ENCODE measurements around the gene ATP8A2. TPM values are rescaled to one million over a fixed set of nuclear protein-coding genes. Genes with fewer than 3 reads are reported as not detected.

The ATP8A2 gene
- total and polyA plus RNA-seq, 12 donors, result under 0.01 to 0.18 (median 0.10) TPM; not detected in 3

DNA sequence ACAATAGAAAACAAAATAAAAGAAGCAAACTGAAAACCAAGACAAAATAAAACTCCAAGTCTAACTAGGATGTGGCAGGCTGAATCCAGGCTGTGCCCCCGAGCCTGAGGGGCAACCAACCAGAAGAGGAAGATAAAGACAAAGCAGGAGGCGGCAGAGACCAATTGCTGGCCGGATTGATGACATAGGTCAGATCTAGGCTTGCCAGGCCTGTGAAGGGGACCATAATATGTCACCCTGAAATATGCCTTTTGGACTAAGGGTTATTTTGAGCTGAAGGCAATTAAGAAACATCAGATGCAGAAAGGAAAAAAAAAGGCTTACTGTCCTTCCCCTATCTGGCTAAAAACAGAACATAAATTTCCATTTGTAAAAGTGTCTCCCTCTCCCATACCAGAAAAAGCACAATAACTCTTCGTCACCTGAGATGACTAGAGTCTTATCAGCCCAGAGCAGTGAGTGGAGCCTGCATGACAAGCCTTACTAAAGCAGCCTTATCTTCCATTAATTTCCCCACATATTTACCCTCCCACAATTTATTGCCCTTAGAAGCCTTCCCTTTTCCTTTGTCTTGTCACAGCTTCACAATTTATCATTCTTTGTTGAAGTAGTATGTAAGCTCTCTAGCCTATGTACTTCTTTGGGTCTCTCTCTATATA, 22.8 kb downstream of the ATP8A2 start:
- H3K27me3 ChIP-seq, result peaks cover 0 to 15% (median 4%) of the 10 kb centered on the region in 7 donors
- intact Hi-C loops (cut with DNase I), result no loop called here
- H3K36me3 ChIP-seq, result no peaks in the 10 kb centered on the region
- no peak overlapping the region for H3K4me3 ChIP-seq
- 62 to 65% methylated on average over 4 of the region's 4 CpGs for WGBS, 2 donors
- peaks cover 0 to 5% (median 0%) of the 10 kb centered on the region in 11 donors for H3K9me3 ChIP-seq
- ATAC-seq (no peak), DNase-seq (no peak)
- no peak overlapping the region for H3K27ac ChIP-seq
- H3K4me1 ChIP-seq, result no peaks in the 10 kb centered on the region
- TF ChIP-seq, protein P1, sequence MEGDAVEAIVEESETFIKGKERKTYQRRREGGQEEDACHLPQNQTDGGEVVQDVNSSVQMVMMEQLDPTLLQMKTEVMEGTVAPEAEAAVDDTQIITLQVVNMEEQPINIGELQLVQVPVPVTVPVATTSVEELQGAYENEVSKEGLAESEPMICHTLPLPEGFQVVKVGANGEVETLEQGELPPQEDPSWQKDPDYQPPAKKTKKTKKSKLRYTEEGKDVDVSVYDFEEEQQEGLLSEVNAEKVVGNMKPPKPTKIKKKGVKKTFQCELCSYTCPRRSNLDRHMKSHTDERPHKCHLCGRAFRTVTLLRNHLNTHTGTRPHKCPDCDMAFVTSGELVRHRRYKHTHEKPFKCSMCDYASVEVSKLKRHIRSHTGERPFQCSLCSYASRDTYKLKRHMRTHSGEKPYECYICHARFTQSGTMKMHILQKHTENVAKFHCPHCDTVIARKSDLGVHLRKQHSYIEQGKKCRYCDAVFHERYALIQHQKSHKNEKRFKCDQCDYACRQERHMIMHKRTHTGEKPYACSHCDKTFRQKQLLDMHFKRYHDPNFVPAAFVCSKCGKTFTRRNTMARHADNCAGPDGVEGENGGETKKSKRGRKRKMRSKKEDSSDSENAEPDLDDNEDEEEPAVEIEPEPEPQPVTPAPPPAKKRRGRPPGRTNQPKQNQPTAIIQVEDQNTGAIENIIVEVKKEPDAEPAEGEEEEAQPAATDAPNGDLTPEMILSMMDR (IDR thresholded peaks at IDR 0.05), result no peak

DNA sequence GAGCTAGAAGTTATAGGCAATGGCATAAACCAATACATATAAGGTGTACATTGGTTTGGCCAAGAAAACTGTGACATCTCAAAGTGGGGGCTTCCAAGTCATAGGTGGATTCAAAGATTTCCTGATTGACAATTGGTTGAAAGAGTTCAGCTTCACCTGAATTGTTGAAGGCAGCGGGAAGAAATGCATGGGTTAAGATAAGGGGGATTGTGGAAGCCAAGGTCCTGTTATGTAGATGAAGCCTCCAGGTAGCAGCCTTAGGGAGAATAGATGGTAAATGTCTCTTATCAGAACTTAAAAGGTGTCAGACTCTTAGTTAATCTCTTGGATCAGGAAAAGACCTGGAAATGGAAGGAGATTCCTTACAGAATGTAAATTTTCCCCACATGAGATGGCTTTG, 26.0 kb downstream of the ATP8A2 start:
- Histone ChIP-seq H3K4me3 (no peak overlapping the region), H3K27ac (no peak overlapping the region), H3K36me3 (no peaks in the 10 kb centered on the region), H3K9me3 (peaks cover 0 to 5% (median 0%) of the 10 kb centered on the region in 11 donors), H3K4me1 (no peaks in the 10 kb centered on the region), H3K27me3 (peaks cover 0 to 22% (median 0%) of the 10 kb centered on the region in 7 donors)
- WGBS, 2 donors, result 56 to 61% methylated on average over 1 of the region's 1 CpG
- intact Hi-C loops (cut with DNase I), result no loop called here
- ATAC-seq, result no peak
- DNase-seq, result no peak
- TF ChIP-seq, protein P1 (IDR thresholded peaks at IDR 0.05), result no peak

DNA sequence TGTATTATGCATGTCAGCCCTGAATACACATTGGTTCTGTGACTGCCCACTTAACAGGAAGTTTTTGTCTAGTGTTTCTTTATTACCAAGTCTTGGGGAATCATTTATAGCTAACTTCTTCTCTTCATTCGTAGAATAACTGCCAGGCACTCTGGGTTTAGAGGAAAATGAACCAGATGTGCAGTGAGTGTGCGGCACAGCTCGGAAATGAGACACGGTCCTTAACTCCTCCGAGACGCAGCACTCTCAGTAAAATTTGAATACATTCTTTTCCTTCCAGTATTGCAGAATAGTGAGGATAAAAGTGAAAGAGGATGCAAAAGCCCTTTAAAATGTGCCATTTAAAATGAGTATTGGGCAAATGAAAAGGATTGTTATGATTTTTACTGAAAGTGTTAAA, 29.2 kb downstream of the ATP8A2 start:
- peaks cover 0 to 42% (median 6%) of the 10 kb centered on the region in 7 donors for H3K27me3 ChIP-seq
- WGBS, 2 donors, result 61 to 70% methylated on average over 6 of the region's 6 CpGs
- no peak overlapping the region for H3K4me3 ChIP-seq
- no peak overlapping the region for H3K27ac ChIP-seq
- H3K36me3 ChIP-seq, result no peaks in the 10 kb centered on the region
- H3K4me1 ChIP-seq, result no peaks in the 10 kb centered on the region
- no peaks in the 10 kb centered on the region for H3K9me3 ChIP-seq
- TF ChIP-seq, protein P1 (IDR thresholded peaks at IDR 0.05), result no peak
- ATAC-seq (no peak), DNase-seq (no peak)
- intact Hi-C loops (cut with DNase I), result no loop called here

DNA sequence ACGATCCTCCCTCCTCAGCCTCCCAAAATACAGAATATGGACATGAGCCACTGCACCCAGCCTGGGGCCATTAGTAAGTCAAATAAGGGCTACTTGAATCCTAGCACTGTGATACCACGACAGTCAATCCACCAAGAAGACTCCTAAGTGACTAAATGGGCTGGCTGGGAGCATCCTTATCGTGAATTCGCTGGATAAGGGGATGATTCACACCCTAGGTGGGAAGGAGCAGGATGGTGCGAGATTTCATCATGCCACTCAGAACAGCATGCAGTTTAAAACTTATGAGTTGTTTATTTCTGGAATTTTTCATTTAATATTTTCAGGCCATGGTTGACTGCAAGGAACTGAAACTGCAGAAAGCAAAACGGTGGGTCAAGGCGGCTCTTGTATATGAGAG, 30.2 kb downstream of the ATP8A2 start:
- H3K27me3 ChIP-seq, result peaks cover 0 to 40% (median 6%) of the 10 kb centered on the region in 7 donors
- no peaks in the 10 kb centered on the region for H3K9me3 ChIP-seq
- intact Hi-C loops (cut with DNase I), result no loop called here
- ATAC-seq (no peak), DNase-seq (no peak)
- H3K36me3 ChIP-seq, result no peaks in the 10 kb centered on the region
- no peak overlapping the region for H3K27ac ChIP-seq
- no peaks in the 10 kb centered on the region for H3K4me1 ChIP-seq
- 74 to 75% methylated on average over 7 of the region's 7 CpGs for WGBS, 2 donors
- TF ChIP-seq, protein P1 (IDR thresholded peaks at IDR 0.05), result no peak
- H3K4me3 ChIP-seq, result no peak overlapping the region
